CD4-positive, alpha-beta T cell treated with Interleukin-10 for 1 hour (primary cell): ENCODE data around the gene PODXL2.

ENCODE experiments used
- DNase-seq: peaks from one replicate; pipeline ENCODE4 v3.0.0-alpha.2; 2020

The PODXL2 gene

GRCh38 chr3:127660621-127661251, 31.8 kb downstream of the PODXL2 start:
- no peak for DNase-seq

DNA sequence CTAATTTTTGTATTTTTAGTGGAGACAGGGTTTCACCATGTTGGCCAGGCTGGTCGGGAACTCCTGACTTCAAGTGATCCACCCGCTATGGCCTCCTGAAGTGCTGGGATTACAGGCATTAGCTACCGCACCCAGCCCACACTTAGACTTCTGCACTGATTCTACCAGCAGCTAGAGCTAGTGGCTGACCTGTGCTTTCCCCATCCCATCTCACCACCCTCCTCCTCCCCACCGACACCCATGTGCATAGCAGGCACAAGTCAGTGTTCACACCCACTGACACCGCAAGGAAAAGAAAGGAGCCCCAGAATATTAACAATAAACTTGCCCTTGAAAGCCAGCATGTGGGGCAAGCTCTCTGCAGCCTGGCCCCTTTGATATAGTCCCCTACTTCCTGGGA, 32.6 kb downstream of the PODXL2 start:
- no peak for DNase-seq

DNA sequence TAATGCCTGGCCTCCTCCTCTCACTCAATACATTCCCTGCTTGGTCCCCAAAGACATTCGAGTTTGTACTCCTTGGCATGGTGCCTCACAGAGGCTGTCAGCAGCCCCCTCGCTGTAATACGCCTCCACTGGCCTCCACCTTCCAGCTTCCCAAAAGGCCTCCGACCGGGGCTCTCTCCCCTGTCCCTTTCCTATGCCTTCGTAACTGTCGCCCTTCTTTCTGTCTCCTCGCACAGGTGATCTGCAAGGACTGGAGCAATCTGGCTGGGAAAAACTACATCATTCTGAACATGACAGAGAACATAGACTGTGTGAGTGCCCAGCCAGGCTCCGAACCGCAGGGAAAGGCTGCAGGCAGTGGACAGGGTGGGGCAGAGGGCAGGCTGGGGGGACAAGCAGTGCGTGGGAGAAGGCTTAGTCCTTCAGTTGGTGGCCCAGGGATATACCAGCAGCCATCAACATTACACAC, 33.0 kb downstream of the PODXL2 start:
- no peak for DNase-seq

DNA sequence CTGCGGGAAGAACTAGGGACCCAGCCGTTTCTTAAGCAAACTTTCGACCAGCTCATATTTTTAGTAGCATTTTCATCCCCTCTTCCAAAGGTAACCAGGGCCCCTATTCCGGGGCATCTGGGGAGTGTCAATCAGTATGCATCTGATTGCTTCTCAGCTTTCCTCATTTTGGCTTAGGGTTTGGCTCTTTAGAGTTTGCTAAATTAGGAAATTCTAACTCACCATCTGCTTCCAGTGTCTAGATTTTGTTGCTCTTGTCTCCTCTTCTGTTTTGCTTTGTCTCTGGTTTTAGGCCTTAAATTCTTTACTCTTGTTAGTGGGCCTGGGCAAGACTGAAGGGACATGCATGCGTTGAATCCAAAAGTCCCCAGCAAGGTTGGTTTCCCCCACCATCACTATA, 34.2 kb downstream of the PODXL2 start:
- DNase-seq = no peak

DNA sequence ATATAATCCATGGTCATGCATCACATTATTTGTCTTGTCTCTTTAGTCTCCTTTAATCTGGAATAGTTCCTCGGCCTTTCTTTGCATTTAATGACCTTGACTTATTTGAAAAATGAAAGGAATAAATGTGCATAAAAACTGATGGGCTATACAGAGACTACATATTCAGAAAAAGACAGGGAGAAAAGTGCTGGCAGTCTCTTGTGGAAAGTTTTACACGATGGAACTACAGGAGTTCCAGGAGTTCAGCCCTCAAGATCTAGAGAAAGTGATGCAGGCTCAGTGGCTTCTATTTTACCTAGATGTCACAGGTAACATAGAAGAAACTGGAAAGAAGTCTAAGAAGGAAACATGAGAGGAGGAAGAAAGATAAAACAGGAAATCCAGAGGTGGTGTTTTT, 36.2 kb downstream of the PODXL2 start:
- DNase-seq = no peak

DNA sequence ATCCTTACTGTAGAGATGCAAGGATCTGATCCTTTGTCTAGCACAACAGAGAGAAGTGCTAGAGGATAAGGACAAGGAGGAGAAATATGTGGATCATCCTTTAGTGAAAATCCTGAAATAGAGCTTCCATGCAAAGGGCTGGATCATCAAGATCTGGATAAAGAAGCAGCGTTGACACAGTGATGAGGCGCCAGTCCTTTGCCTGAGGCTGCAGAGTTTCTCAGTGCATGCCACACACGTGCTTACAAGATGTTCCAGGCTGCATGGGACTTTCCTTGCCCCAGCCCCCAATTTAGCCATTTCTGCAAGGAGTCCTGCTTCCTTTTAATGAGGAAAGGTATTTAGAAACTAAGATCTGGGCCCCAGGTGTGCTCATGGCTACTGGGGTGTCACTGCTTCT, 36.6 kb downstream of the PODXL2 start:
- no peak for DNase-seq

GRCh38 chr3:127666676-127667075, 37.7 kb downstream of the PODXL2 start:
- DNase-seq = no peak

- DNase-seq = no peak
Measured at GRCh38 chr3:127667119-127667681, 38.2 kb downstream of the PODXL2 start.

DNA sequence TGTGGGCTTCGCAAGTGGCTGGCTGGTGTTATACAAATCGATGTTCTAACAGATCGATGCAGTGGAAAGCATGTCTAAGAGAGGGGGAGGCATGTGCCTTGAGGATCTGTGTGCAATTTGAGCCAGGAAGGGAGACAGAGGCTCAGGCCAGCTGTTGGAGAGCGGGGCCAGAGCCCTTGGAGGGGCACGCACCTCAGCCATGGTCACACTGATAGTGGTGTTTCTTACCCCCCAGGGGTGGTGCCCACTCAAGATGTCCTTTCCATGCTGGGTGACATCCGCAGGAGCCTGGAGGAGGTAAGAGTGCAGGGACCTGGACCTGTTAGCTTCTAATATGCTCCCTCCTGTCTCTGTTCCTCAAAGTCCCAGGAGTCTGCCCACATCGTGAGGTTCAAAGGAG, 39.9 kb downstream of the PODXL2 start:
- no peak for DNase-seq

GRCh38 chr3:127669541-127670228, 40.7 kb downstream of the PODXL2 start:
- DNase-seq = no peak

GRCh38 chr3:127670229-127670559, 41.2 kb downstream of the PODXL2 start:
- no peak for DNase-seq

- no peak for DNase-seq
Measured at GRCh38 chr3:127670761-127671522, 42.0 kb downstream of the PODXL2 start.

- DNase-seq = peak; percentile 29
Measured at GRCh38 chr3:127671523-127672428, 42.8 kb downstream of the PODXL2 start.

GRCh38 chr3:127672429-127673190, 43.6 kb downstream of the PODXL2 start, which contains the start of gene ABTB1:
TSS of gene ABTB1 (plus strand) at chr3:127672952. CDS start at chr3:127673026, 74 bp downstream.
- DNase-seq = peak; percentile 89

DNA sequence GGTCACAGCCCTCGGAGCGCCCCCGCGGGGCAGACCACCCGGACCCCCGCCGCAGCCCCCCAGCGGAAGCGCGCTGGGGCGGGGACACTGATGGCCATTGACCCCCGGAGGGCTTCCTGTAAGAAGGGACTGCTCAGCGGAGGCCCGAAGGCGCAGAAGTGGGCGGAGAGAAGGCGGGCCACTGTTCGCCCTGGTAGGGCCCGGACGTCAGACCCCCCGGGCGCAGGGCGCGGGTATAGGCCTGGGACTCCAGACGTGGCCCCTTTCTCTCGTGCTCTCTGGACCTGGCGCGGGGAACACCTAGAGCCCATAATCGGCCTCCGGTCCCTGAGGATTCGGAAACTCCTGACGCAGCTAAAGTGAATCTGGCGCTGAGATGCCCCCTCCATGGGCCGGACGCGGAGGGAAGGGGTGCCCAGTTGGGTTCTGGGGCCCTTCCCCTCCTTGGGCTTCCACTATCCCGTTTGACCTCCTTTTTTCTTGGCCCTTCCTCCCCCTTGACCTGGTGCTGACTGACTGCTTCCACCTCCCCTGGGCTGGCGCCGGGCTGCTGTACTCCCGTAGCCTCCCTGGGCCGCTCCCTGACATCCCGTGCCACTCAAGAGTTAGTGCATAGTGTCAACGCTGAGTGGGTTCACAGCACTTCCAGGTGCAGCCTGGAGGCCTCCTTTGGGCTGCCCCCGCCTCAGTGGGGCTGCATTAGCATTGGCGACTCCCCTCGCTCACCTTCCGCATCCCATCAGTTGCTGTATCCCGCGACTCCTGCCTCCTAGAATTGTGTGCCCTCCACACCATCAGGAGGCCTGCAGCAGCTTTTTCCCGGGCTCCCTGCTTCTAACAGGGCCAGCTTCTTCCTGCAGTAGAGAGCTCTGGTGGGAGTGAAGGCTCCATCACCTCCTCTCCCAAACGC, 44.5 kb downstream of the PODXL2 start:
- DNase-seq = peak; percentile 61

- no peak for DNase-seq
Measured at GRCh38 chr3:127674101-127674721, 45.2 kb downstream of the PODXL2 start.

- DNase-seq = no peak
Measured at GRCh38 chr3:127674790-127675189, 45.8 kb downstream of the PODXL2 start.

DNA sequence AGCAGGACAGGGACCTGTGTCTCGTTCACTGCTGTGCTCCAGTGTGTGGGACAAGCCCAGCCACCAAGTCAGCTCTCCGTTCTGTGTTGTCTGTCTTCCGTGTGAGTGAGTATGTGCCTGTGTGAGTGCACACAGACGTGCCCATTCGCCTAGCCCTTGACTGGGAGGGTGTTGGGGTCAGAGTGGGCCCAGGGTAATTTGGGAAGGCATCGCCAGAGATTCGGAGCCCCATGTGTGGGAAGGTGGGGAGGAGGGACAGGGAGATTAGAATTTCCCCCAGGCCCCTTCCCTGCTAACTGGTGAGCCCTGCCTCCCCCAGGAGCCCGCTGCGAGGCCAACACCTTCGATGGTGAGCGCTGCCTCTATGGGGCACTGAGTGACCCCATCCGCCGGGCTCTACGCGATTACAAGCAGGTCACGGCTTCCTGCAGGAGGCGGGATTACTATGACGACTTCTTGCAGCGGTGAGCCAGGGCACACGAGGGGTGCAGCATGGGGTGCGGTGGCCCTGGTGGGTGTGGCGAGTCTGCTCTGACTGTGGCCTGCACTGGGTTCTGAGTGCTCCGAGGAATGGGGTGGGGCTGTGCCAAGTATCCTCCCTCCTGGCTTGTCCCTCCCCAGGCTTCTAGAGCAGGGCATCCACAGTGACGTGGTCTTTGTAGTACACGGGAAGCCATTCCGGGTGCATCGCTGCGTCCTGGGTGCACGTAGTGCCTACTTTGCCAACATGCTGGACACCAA, 46.8 kb downstream of the PODXL2 start:
- DNase-seq = no peak

DNA sequence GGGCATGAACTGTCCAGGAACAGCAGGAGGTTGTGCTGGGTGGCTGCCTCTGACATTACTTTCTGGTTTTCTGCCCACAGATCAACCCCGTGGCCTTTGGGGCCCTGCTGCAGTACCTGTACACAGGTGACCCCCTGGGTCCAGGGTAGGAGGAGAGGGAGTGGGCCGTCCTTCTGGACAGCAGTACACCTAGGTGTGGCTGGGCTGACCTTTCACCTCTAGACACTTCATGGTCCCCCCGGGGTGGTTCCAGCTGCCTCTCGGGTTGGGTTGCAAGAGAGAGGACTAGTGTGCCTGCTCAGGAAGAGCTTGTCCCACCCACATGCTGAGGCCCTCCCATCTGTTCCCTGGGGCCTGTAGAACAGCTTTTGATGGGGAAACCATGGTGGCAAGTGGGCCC, 47.5 kb downstream of the PODXL2 start:
- DNase-seq = no peak
